ENCODE results near the gene ZNHIT1.

Gene ZNHIT1

DNA sequence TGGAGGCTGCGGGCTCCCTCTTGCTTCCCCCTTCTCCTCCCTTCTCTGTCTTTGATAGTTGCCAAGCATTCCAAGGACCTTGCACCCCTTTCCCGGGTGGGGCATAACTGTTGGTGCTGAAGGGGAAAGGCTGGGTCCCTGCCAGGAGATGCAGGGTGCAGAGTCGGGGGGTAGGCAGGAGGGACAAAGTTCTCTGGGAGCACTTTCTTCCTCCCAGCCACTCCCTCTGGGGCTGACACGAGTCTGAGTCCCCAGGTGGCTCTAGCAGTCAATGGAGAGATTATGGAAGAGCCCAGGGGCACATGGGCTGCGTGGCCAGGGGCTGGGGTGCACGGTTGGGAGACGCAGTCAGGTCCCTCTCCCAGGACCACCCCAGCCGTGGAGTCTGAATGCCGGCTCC is 17.6 kb downstream of the ZNHIT1 start:
- DNase-seq (ENCODE audit: low spot score), result no peak
- TF ChIP-seq, protein P1, sequence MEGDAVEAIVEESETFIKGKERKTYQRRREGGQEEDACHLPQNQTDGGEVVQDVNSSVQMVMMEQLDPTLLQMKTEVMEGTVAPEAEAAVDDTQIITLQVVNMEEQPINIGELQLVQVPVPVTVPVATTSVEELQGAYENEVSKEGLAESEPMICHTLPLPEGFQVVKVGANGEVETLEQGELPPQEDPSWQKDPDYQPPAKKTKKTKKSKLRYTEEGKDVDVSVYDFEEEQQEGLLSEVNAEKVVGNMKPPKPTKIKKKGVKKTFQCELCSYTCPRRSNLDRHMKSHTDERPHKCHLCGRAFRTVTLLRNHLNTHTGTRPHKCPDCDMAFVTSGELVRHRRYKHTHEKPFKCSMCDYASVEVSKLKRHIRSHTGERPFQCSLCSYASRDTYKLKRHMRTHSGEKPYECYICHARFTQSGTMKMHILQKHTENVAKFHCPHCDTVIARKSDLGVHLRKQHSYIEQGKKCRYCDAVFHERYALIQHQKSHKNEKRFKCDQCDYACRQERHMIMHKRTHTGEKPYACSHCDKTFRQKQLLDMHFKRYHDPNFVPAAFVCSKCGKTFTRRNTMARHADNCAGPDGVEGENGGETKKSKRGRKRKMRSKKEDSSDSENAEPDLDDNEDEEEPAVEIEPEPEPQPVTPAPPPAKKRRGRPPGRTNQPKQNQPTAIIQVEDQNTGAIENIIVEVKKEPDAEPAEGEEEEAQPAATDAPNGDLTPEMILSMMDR (IDR thresholded peaks at IDR 0.05; ENCODE audit: borderline replicate concordance, control extremely low read depth, extremely low read depth, insufficient read depth, missing control alignments), result no peak
- in situ Hi-C loops (cut with MboI; ENCODE audit: low sequenced_read_pairs, unreplicated experiment), result no loop called here

DNA sequence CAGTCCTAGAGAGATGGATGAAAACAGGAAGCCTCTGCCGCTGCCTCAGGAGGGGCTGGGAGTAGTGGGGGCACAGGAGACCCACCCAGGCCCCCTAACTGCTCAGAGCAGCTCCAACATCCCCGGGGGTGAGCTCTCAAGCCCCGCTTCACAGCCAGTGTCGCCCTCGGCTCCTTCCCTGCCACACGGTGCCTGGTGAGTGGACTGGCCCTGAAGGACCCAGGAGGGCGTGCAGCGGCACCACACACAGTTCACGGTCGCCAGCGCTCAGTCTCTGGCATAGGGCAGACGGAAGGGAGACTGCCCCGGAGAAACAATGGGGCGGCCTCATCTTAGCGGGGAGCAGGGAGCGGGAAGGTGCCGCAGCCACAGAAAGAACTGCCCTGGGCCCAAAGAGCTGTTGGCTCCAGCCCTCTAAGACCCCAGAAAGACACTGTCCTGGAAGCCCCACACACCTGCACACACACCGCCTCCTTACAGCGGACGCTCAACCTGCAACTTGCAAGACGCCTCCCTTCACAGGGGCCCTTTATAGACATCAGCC is 18.4 kb downstream of the ZNHIT1 start:
- TF ChIP-seq, protein P1 (IDR thresholded peaks at IDR 0.05; ENCODE audit: borderline replicate concordance, control extremely low read depth, extremely low read depth, insufficient read depth, missing control alignments), result no peak
- no peak for DNase-seq (ENCODE audit: low spot score)
- in situ Hi-C loops (cut with MboI; ENCODE audit: low sequenced_read_pairs, unreplicated experiment), result no loop called here

DNA sequence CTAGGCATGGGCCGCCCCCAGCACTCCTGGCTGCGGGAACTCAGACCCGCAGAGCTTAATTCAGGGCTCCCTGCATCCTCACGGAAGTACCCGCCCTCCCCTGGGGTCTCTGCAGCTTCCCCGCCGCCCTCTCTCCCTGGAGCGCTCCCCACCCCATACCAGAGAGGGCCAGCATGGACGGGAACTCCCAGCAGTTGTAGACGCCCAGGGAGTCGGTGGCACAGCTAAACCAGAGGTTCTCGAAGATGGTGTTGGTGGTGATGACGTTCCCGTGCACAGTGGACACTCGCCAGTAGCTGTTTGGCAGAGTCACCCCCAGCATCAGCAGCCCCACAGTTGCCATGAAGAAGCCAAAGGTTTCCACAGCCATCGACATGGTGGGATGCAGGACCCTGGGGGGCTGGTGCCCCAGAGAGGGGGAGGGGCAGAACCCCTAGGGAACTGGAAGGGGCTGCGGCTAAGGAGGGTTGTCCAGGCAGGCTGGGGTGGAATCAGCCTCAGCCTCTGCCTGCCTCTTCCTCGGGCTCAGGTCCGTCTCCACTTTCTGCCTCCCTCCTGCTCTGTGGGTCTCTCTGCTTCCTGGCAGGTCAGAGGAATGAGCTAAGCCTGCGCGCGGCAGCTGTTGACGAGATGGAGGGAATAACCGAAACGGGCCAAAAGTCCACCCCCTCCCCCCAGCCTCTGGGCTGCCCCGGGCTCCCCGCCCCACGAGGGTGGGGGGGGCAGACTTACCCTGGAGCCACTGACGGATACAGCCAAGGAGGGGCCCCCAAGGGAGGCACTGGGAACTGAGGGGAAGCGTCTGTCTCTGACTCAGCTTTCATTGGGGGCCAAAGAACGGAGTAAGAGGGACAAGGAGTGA is 19.5 kb downstream of the ZNHIT1 start, which contains the start of gene CLDN15:
Gene CLDN15 (minus strand): TSS at position 597 of the 862 bp plus-strand sequence. CDS start 221 bp downstream, at position 376.
- no peak for DNase-seq (ENCODE audit: low spot score)
- TF ChIP-seq, protein P1 (IDR thresholded peaks at IDR 0.05; ENCODE audit: borderline replicate concordance, control extremely low read depth, extremely low read depth, insufficient read depth, missing control alignments), result no peak
- in situ Hi-C loops (cut with MboI; ENCODE audit: low sequenced_read_pairs, unreplicated experiment), result no loop called here

DNA sequence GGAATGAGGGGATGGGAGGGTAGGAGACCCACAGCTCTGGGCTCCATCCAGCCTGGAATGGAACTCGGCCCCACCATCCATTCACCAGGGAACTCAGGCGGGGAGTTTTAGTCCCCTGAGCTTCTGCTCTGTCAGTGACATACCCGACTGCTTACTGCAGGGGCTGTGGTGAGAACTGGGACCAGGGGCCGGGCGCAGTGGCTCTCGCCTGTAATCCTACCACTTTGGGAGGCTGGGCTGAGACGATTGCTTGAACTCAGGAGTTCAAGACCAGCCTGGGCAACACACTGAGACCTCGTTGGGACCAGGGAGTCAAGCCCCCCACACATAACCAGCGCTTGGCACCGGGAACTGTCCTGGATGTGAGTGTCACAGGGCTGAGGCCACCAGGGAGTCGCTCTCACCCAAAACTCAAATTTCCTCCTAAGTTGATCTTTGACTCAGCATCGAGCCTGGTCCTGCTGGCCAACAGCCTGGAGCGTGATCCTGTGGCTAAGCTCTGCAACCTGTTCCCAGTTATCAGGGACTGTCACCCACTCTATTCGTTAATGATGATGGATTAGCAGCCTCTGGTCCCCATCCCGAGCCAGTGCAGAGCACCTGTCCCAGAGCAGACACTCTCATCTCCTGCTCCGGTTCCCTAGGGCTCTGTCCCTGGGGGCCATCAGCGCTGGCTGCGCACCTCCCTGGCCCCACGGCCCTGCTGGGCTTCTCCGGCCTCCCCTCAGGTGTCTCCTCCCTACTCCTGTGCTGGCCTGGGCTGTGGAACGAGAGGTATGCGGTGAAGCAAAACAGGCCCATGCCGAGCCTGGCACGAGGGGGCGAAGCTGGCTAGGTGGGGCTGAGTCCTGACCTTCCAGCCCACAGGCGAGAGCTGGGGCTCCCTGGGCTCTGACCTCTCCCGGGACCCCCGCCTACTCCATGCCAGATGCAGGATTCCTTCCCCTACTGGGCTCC is 20.5 kb downstream of the ZNHIT1 start:
- no peak for DNase-seq (ENCODE audit: low spot score)
- in situ Hi-C loops (cut with MboI; ENCODE audit: low sequenced_read_pairs, unreplicated experiment), result no loop called here
- TF ChIP-seq, protein P1 (IDR thresholded peaks at IDR 0.05; ENCODE audit: borderline replicate concordance, control extremely low read depth, extremely low read depth, insufficient read depth, missing control alignments), result no peak

DNA sequence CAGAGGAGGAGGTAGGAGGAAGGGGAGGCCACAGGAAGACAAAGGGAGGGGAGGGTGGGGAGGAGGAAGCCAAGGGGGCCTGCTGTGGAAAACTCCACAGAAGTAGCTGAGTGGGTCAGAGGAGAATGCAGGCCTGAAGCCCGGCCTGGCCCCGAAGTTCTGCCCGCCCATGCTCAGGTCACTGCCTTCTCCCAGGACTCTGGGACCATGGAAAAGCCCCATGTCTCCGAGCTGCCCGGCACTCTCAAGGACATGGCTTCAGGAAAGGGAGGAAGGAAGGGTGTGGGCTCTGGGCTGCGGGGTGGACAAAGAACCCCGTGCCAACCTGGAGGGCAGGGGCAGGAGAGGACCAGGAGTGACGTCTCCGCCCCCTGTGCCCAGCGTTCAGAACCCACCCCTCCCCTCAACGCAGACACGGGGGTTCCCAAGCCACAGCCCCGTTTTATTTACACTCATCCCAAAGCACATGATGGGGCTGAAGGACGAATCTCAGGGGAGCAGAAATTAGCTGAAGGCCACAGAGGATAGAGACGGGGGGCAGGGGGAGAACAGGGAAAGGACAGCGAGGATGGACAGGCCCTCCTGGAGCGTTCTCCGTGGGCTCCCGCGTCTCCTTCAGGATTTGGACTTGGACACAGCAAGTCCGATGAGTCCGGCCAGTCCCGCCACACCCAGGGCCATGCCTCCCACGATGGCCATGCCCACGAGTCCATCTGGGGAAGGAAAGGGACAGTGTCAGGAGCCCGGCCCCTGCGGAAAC is 21.4 kb downstream of the ZNHIT1 start:
- in situ Hi-C loops (cut with MboI; ENCODE audit: low sequenced_read_pairs, unreplicated experiment), result no loop called here
- TF ChIP-seq, protein P1 (IDR thresholded peaks at IDR 0.05; ENCODE audit: borderline replicate concordance, control extremely low read depth, extremely low read depth, insufficient read depth, missing control alignments), result no peak
- DNase-seq (ENCODE audit: low spot score), result no peak

DNA sequence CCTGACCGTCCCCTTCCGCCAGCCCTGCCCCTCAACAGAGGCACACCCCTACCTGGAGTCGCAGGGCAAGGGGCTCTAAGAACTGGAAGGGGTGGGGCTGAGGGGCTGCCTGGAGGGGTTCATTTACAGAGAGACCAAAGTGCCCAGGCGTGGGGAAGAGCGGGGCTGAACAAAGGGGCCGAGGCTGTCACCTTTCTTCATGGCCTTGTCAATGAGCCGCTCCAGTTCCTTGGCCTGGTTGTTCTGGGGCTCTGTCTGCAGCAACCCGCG is 21.9 kb downstream of the ZNHIT1 start:
- in situ Hi-C loops (cut with MboI; ENCODE audit: low sequenced_read_pairs, unreplicated experiment), result no loop called here
- TF ChIP-seq, protein P1 (IDR thresholded peaks at IDR 0.05; ENCODE audit: borderline replicate concordance, control extremely low read depth, extremely low read depth, insufficient read depth, missing control alignments), result no peak
- no peak for DNase-seq (ENCODE audit: low spot score)
